ENCODE data around the gene PSMC2. TPM values are rescaled to one million over a fixed set of nuclear protein-coding genes. Genes with fewer than 3 reads are reported as not detected.

The PSMC2 gene
- total RNA-seq, 2 donors from 2014 or later, result 89.5 to 99.6 TPM

- no peaks in the 10 kb centered on the region for H3K36me3 ChIP-seq
- H3K4me3 ChIP-seq, result no peak overlapping the region
- H3K27me3 ChIP-seq, result no peaks in the 10 kb centered on the region
- no peak overlapping the region for H3K27ac ChIP-seq
- H3K9me3 ChIP-seq, result no peaks in the 10 kb centered on the region
- DNase-seq (ENCODE audit: low spot score), result no peak
- TF ChIP-seq CTCF (IDR thresholded peaks at IDR 0.05), result no peak
- no peaks in the 10 kb centered on the region for H3K4me1 ChIP-seq
Observed at GRCh38 chr7:103387242-103387641, 39.8 kb downstream of the PSMC2 start.

GRCh38 chr7:103388469-103389140 lies 41.2 kb downstream of the PSMC2 start:
- DNase-seq (ENCODE audit: low spot score), result no peak
- no peaks in the 10 kb centered on the region for H3K36me3 ChIP-seq
- no peak overlapping the region for H3K4me3 ChIP-seq
- no peak overlapping the region for H3K27ac ChIP-seq
- H3K27me3 ChIP-seq, result no peaks in the 10 kb centered on the region
- H3K9me3 ChIP-seq, result no peaks in the 10 kb centered on the region
- no peaks in the 10 kb centered on the region for H3K4me1 ChIP-seq
- TF ChIP-seq CTCF (IDR thresholded peaks at IDR 0.05), result no peak

GRCh38 chr7:103389263-103389662 lies 41.8 kb downstream of the PSMC2 start:
- Histone ChIP-seq H3K4me3 (no peak overlapping the region), H3K27me3 (no peaks in the 10 kb centered on the region), H3K27ac (no peak overlapping the region), H3K9me3 (no peaks in the 10 kb centered on the region), H3K36me3 (no peaks in the 10 kb centered on the region), H3K4me1 (no peaks in the 10 kb centered on the region)
- TF ChIP-seq CTCF (IDR thresholded peaks at IDR 0.05), result no peak
- no peak for DNase-seq (ENCODE audit: low spot score)

- no peak overlapping the region for H3K4me3 ChIP-seq
- H3K36me3 ChIP-seq, result no peaks in the 10 kb centered on the region
- no peaks in the 10 kb centered on the region for H3K27me3 ChIP-seq
- no peak for DNase-seq (ENCODE audit: low spot score)
- H3K4me1 ChIP-seq, result no peaks in the 10 kb centered on the region
- TF ChIP-seq CTCF (IDR thresholded peaks at IDR 0.05), result no peak
- H3K27ac ChIP-seq, result no peak overlapping the region
- no peaks in the 10 kb centered on the region for H3K9me3 ChIP-seq
Observed at GRCh38 chr7:103391150-103391549, 43.7 kb downstream of the PSMC2 start.

- Histone ChIP-seq H3K4me1 (no peaks in the 10 kb centered on the region), H3K9me3 (no peaks in the 10 kb centered on the region), H3K36me3 (no peaks in the 10 kb centered on the region), H3K27ac (no peak overlapping the region), H3K4me3 (no peak overlapping the region), H3K27me3 (no peaks in the 10 kb centered on the region)
- no peak for DNase-seq (ENCODE audit: low spot score)
- no peak for TF ChIP-seq CTCF (IDR thresholded peaks at IDR 0.05)
Observed at GRCh38 chr7:103391976-103392375, 44.5 kb downstream of the PSMC2 start.

GRCh38 chr7:103394566-103394965 lies 47.1 kb downstream of the PSMC2 start:
- H3K36me3 ChIP-seq, result no peaks in the 10 kb centered on the region
- H3K9me3 ChIP-seq, result no peaks in the 10 kb centered on the region
- no peak overlapping the region for H3K4me3 ChIP-seq
- H3K27me3 ChIP-seq, result no peaks in the 10 kb centered on the region
- H3K27ac ChIP-seq, result no peak overlapping the region
- no peak for DNase-seq (ENCODE audit: low spot score)
- no peak for TF ChIP-seq CTCF (IDR thresholded peaks at IDR 0.05)
- H3K4me1 ChIP-seq, result no peaks in the 10 kb centered on the region

Measured in right atrium auricular region (tissue), 2 donors.